LNCAP (cell line): ENCODE results near the gene HSPH1.

Source experiments
- TF ChIP-seq, protein P1 (sequence below): fragments of 450-650 bp; IDR thresholded peaks from 2 replicates; pipeline ENCODE4 v1.5.1; 2017; ENCODE audit warnings: mild to moderate bottlenecking

Gene HSPH1

DNA sequence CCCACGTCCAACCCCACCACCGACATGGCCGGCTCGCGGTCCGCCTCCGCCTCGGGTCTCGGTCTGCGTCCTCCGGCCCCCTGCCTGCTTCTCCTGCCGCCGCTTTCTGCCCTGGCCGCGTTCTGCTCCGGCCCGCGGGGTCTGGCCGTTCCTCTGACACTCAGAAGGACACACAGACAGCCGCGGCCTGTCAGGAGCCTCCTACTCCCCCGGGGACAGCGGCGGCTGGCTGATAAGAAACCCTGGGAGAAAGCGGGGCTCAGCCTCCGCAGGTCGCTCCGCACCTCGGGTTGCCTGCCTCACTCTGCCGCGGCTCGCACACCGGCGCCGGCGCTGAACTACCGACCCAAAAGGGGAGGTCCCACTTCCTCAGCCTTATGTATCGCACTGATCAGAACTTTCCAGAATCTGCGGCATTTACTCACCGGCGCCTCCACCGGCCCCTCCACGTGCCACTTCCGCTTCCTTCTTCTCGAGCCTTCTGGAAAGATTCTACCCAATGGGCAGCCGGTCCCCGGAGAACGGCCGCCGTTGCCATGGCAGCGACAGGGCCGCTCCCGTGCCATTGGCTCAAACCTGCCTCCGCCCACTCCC lies at the start of gene HSPH1:
HSPH1 (minus strand) TSS at position 348 of the 594 bp plus-strand sequence; CDS start at position 26, 322 bp downstream.
- TF ChIP-seq, protein P1, sequence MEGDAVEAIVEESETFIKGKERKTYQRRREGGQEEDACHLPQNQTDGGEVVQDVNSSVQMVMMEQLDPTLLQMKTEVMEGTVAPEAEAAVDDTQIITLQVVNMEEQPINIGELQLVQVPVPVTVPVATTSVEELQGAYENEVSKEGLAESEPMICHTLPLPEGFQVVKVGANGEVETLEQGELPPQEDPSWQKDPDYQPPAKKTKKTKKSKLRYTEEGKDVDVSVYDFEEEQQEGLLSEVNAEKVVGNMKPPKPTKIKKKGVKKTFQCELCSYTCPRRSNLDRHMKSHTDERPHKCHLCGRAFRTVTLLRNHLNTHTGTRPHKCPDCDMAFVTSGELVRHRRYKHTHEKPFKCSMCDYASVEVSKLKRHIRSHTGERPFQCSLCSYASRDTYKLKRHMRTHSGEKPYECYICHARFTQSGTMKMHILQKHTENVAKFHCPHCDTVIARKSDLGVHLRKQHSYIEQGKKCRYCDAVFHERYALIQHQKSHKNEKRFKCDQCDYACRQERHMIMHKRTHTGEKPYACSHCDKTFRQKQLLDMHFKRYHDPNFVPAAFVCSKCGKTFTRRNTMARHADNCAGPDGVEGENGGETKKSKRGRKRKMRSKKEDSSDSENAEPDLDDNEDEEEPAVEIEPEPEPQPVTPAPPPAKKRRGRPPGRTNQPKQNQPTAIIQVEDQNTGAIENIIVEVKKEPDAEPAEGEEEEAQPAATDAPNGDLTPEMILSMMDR: no peak

GRCh38 chr13:31209841-31210210 lies 48.1 kb upstream of the HSPH1 start:
- TF ChIP-seq, protein P1: no peak

DNA sequence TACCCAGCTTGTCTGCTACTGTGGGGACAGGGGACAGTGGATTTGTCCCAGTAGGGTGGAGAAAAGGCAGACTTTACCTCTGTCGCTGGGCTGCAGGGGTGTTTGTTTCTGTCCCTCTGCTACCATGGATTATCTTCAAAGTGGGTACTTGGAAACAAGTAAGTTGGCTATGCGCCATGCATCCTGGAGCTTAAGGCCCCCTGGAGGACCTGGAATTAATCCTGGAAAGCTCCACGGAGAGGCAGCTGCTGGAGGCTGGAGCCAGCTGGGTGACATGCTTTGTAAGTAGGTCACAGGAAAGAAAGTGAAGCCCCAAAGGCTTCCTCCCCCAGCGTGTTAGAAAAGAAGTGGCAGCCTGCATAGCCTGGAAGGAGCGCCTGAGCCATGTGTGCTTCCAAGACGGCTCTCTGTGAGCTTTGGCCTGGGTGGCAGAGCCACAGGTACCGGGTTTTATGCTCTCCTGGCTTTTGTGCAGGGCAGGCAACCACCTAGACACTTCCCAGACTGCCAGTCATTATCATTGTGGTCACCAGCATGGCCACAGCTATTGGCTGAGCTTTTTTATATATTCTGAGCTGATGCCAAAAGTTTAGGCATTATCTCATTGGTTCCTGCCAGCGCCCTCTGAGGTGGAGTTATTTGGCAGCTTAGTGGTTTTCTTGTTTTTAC lies 47.6 kb upstream of the HSPH1 start:
- TF ChIP-seq, protein P1: no peak

DNA sequence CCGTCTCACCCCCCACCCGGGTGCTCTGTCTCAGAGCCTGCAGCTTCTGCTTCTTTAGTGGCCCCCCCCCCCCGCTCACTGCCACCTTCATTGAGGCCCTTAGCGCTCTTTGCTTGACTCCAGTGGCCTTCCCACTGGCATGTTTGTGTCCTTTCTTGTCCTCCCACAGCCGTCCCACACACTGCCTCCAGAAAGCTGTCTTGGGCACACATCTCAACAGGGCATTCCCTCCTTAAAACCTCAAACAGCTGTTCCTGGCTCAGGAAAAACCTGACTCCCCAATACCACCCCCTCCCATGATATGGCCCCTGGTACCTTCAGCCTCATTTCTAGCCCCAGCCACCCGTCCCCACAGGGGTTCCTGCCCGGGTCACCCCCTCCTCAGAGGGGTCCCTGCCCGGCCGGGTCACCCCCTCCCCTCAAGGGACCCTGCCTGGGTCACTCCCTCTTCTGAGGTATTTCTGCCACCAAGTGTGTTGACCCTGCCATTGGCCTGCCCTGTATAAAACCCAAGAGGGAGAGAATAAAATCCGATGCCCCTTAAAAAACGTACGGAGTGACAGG lies 46.9 kb upstream of the HSPH1 start:
- TF ChIP-seq, protein P1: no peak

GRCh38 chr13:31207661-31208552 lies 46.2 kb upstream of the HSPH1 start:
- TF ChIP-seq, protein P1: no peak

DNA sequence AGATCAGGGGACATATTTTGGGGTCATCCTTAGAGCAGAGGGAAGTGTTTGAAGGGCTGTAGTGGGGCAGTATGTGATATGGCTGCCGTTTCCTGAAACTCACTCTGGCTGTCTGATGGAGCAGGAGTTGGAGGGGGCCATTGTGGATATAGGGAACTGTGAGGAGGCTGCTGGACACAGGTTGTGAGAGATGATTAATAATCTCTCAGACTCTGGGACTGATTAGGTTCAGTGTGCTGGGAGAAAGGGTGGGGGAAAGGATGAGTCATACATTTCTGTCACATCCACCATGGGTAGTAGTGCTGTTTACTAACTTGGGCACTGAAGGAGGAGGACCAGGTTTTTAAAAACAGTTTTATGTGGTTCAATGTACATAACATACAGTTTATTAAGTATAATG lies 42.9 kb upstream of the HSPH1 start:
- TF ChIP-seq, protein P1: no peak

GRCh38 chr13:31201341-31202031 lies 39.8 kb upstream of the HSPH1 start:
- TF ChIP-seq, protein P1: no peak
